ENCODE measurements around the gene MLPH.

MLPH gene

GRCh38 chr2:237507512-237507911 is 20.5 kb downstream of the MLPH start:
- H3K4me1 Mint-ChIP-seq, result no peaks in the 10 kb centered on the region
- H3K27me3 Mint-ChIP-seq, result peaks cover 17% of the 10 kb centered on the region
- ATAC-seq (ENCODE audit: low read depth), result no peak
- H3K27ac Mint-ChIP-seq, result no peak overlapping the region
- no peak for DNase-seq (ENCODE audit: low spot score in 2 of 2)
- H3K36me3 Mint-ChIP-seq, result no peaks in the 10 kb centered on the region
- no peaks in the 10 kb centered on the region for H3K9me3 Mint-ChIP-seq
- H3K4me3 Mint-ChIP-seq, result no peak overlapping the region

GRCh38 chr2:237508361-237508760 is 21.3 kb downstream of the MLPH start:
- peaks cover 16% of the 10 kb centered on the region for H3K27me3 Mint-ChIP-seq
- H3K4me1 Mint-ChIP-seq, result no peaks in the 10 kb centered on the region
- H3K4me3 Mint-ChIP-seq, result no peak overlapping the region
- no peaks in the 10 kb centered on the region for H3K9me3 Mint-ChIP-seq
- H3K36me3 Mint-ChIP-seq, result no peaks in the 10 kb centered on the region
- DNase-seq (ENCODE audit: low spot score in 2 of 2) (no peak), ATAC-seq (ENCODE audit: low read depth) (no peak)
- H3K27ac Mint-ChIP-seq, result no peak overlapping the region

- Mint-ChIP-seq H3K36me3 (no peaks in the 10 kb centered on the region), H3K9me3 (no peaks in the 10 kb centered on the region), H3K27me3 (peaks cover 15% of the 10 kb centered on the region), H3K27ac (no peak overlapping the region), H3K4me3 (no peak overlapping the region), H3K4me1 (no peaks in the 10 kb centered on the region)
- ATAC-seq (ENCODE audit: low read depth) (no peak), DNase-seq (ENCODE audit: low spot score in 2 of 2) (no peak)
These were observed 22.1 kb downstream of the MLPH start for GRCh38 chr2:237509151-237509550.

GRCh38 chr2:237509905-237510304 is 22.9 kb downstream of the MLPH start:
- DNase-seq (ENCODE audit: low spot score in 2 of 2), result no peak
- H3K27me3 Mint-ChIP-seq, result peaks cover 15% of the 10 kb centered on the region
- H3K9me3 Mint-ChIP-seq, result no peaks in the 10 kb centered on the region
- no peak overlapping the region for H3K27ac Mint-ChIP-seq
- H3K4me1 Mint-ChIP-seq, result no peaks in the 10 kb centered on the region
- ATAC-seq (ENCODE audit: low read depth), result no peak
- no peak overlapping the region for H3K4me3 Mint-ChIP-seq
- H3K36me3 Mint-ChIP-seq, result no peaks in the 10 kb centered on the region

- Mint-ChIP-seq H3K27ac (no peak overlapping the region), H3K4me1 (no peaks in the 10 kb centered on the region), H3K36me3 (no peaks in the 10 kb centered on the region), H3K27me3 (peaks cover 15% of the 10 kb centered on the region), H3K9me3 (no peaks in the 10 kb centered on the region), H3K4me3 (no peak overlapping the region)
- ATAC-seq (ENCODE audit: low read depth) (no peak), DNase-seq (ENCODE audit: low spot score in 2 of 2) (no peak)
These were observed 23.6 kb downstream of the MLPH start for GRCh38 chr2:237510502-237511217.

- Mint-ChIP-seq H3K9me3 (no peaks in the 10 kb centered on the region), H3K27me3 (peaks cover 11% of the 10 kb centered on the region), H3K36me3 (no peaks in the 10 kb centered on the region), H3K27ac (no peak overlapping the region), H3K4me3 (no peak overlapping the region), H3K4me1 (no peaks in the 10 kb centered on the region)
- ATAC-seq (ENCODE audit: low read depth), result no peak
- no peak for DNase-seq (ENCODE audit: low spot score in 2 of 2)
These were observed 24.4 kb downstream of the MLPH start for GRCh38 chr2:237511433-237511832.

- ATAC-seq (ENCODE audit: low read depth), result no peak
- no peak overlapping the region for H3K4me3 Mint-ChIP-seq
These were observed 24.9 kb downstream of the MLPH start for GRCh38 chr2:237511885-237512405.

GRCh38 chr2:237512774-237513466 is 25.9 kb downstream of the MLPH start:
- peak; percentile 64 to 70 for DNase-seq (ENCODE audit: low spot score in 2 of 2)
- ATAC-seq (ENCODE audit: low read depth), result peak; percentile 90
- no peak overlapping the region for H3K4me3 Mint-ChIP-seq
- H3K36me3 Mint-ChIP-seq, result no peaks in the 10 kb centered on the region
- H3K27ac Mint-ChIP-seq, result no peak overlapping the region
- H3K27me3 Mint-ChIP-seq, result peaks cover 10% of the 10 kb centered on the region
- H3K4me1 Mint-ChIP-seq, result no peaks in the 10 kb centered on the region
- H3K9me3 Mint-ChIP-seq, result peaks cover 3% of the 10 kb centered on the region

More at GRCh38 chr2:237511885-237512405, 24.9 kb downstream of the MLPH start:
- DNase-seq (ENCODE audit: low spot score in 2 of 2), result no peak
- no peaks in the 10 kb centered on the region for H3K4me1 Mint-ChIP-seq
- no peaks in the 10 kb centered on the region for H3K9me3 Mint-ChIP-seq
- peaks cover 11% of the 10 kb centered on the region for H3K27me3 Mint-ChIP-seq
- no peak overlapping the region for H3K27ac Mint-ChIP-seq
- no peaks in the 10 kb centered on the region for H3K36me3 Mint-ChIP-seq

GRCh38 chr2:237513693-237514092 is 26.6 kb downstream of the MLPH start:
- no peak for DNase-seq (ENCODE audit: low spot score in 2 of 2)
- H3K4me3 Mint-ChIP-seq, result no peak overlapping the region
- peaks cover 3% of the 10 kb centered on the region for H3K9me3 Mint-ChIP-seq
- H3K27ac Mint-ChIP-seq, result no peak overlapping the region
- peaks cover 11% of the 10 kb centered on the region for H3K27me3 Mint-ChIP-seq
- H3K4me1 Mint-ChIP-seq, result peaks cover 4% of the 10 kb centered on the region
- no peaks in the 10 kb centered on the region for H3K36me3 Mint-ChIP-seq
- ATAC-seq (ENCODE audit: low read depth), result no peak

- ATAC-seq (ENCODE audit: low read depth), result no peak
- H3K9me3 Mint-ChIP-seq, result peaks cover 3% of the 10 kb centered on the region
- DNase-seq (ENCODE audit: low spot score in 2 of 2), result no peak
- H3K4me1 Mint-ChIP-seq, result peaks cover 4% of the 10 kb centered on the region
- no peaks in the 10 kb centered on the region for H3K36me3 Mint-ChIP-seq
- H3K4me3 Mint-ChIP-seq, result no peak overlapping the region
- H3K27ac Mint-ChIP-seq, result no peak overlapping the region
- H3K27me3 Mint-ChIP-seq, result peaks cover 10% of the 10 kb centered on the region
These were observed 27.6 kb downstream of the MLPH start for GRCh38 chr2:237514474-237515130.

- no peak for ATAC-seq (ENCODE audit: low read depth)
- Mint-ChIP-seq H3K4me1 (peaks cover 4% of the 10 kb centered on the region), H3K27ac (no peak overlapping the region)
These were observed 28.1 kb downstream of the MLPH start for GRCh38 chr2:237515166-237515565.

GRCh38 chr2:237515621-237516275 is 28.7 kb downstream of the MLPH start:
- Mint-ChIP-seq H3K4me1 (peaks cover 4% of the 10 kb centered on the region), H3K36me3 (no peaks in the 10 kb centered on the region), H3K4me3 (no peak overlapping the region), H3K27me3 (peaks cover 9% of the 10 kb centered on the region), H3K27ac (no peak overlapping the region), H3K9me3 (peaks cover 3% of the 10 kb centered on the region)
- DNase-seq (ENCODE audit: low spot score in 2 of 2) (no peak), ATAC-seq (ENCODE audit: low read depth) (no peak)

More at GRCh38 chr2:237515166-237515565, 28.1 kb downstream of the MLPH start:
- H3K9me3 Mint-ChIP-seq, result peaks cover 3% of the 10 kb centered on the region
- H3K36me3 Mint-ChIP-seq, result no peaks in the 10 kb centered on the region
- peaks cover 10% of the 10 kb centered on the region for H3K27me3 Mint-ChIP-seq
- H3K4me3 Mint-ChIP-seq, result no peak overlapping the region
- no peak for DNase-seq (ENCODE audit: low spot score in 2 of 2)

- DNase-seq (ENCODE audit: low spot score in 2 of 2) (no peak), ATAC-seq (ENCODE audit: low read depth) (no peak)
- H3K9me3 Mint-ChIP-seq, result peaks cover 3% of the 10 kb centered on the region
- H3K27ac Mint-ChIP-seq, result no peak overlapping the region
- no peak overlapping the region for H3K4me3 Mint-ChIP-seq
- peaks cover 8% of the 10 kb centered on the region for H3K27me3 Mint-ChIP-seq
- H3K4me1 Mint-ChIP-seq, result peaks cover 4% of the 10 kb centered on the region
- H3K36me3 Mint-ChIP-seq, result no peaks in the 10 kb centered on the region
These were observed 30.1 kb downstream of the MLPH start for GRCh38 chr2:237517163-237517562.

- no peak overlapping the region for H3K27ac Mint-ChIP-seq
- H3K27me3 Mint-ChIP-seq, result peaks cover 8% of the 10 kb centered on the region
- peaks cover 4% of the 10 kb centered on the region for H3K4me1 Mint-ChIP-seq
- no peak for DNase-seq (ENCODE audit: low spot score in 2 of 2)
- H3K9me3 Mint-ChIP-seq, result peaks cover 3% of the 10 kb centered on the region
- H3K36me3 Mint-ChIP-seq, result no peaks in the 10 kb centered on the region
- ATAC-seq (ENCODE audit: low read depth), result no peak
- no peak overlapping the region for H3K4me3 Mint-ChIP-seq
These were observed 30.9 kb downstream of the MLPH start for GRCh38 chr2:237517990-237518389.
